ENCODE results near the gene HDAC2. TPM values are rescaled to one million over a fixed set of nuclear protein-coding genes. Genes with fewer than 3 reads are reported as not detected.
A peak's percentile ranks its signal among the peaks of the same experiment; 100 is the strongest.

Gene HDAC2
- total and polyA plus RNA-seq, 2 of the 13 experiments (the other 11 are each of a cell fraction or from before 2014, with no cell fraction given): 99.6 to 114 TPM

GRCh38 chr6:113994934-113995342 lies 24.0 kb upstream of the HDAC2 start (continued):
- TF ChIP-seq TEAD3 (CRISPR knock-in tag; optimal IDR thresholded peaks at IDR 0.05; ENCODE audit: borderline replicate concordance) (peak; percentile 80), ZSCAN29 (CRISPR knock-in tag; conservative IDR thresholded peaks at IDR 0.05) (no peak), ZNF451 (CRISPR knock-in tag; IDR thresholded peaks at IDR 0.05) (no peak), MED1 (CRISPR knock-in tag; IDR thresholded peaks at IDR 0.05) (peak; percentile 32; the same call in 1 of the 2 replicates), SMC3 (IDR thresholded peaks at IDR 0.05; ENCODE audit: low read length) (peak; percentile 94), PPARG (CRISPR knock-in tag; conservative IDR thresholded peaks at IDR 0.05) (0 out of 2 replicates have a peak, but pooled peaks have one; percentile 52), IRF2 (CRISPR knock-in tag; IDR thresholded peaks at IDR 0.05) (peak; percentile 66; the same call in 1 of the 2 replicates), FOXK1 (CRISPR knock-in tag; IDR thresholded peaks at IDR 0.05; ENCODE audit: borderline replicate concordance, low read depth) (0 out of 2 replicates have a peak, but pooled peaks have one; percentile 14), ZNF101 (CRISPR knock-in tag; IDR thresholded peaks at IDR 0.05; ENCODE audit: borderline replicate concordance, low read depth) (0 out of 2 replicates have a peak, but pooled peaks have one; percentile 70), ELF1 (CRISPR knock-in tag; IDR thresholded peaks at IDR 0.05) (peak; percentile 41; the same call in 1 of the 2 replicates), CCDC6 (CRISPR knock-in tag; IDR thresholded peaks at IDR 0.05) (0 out of 2 replicates have a peak, but pooled peaks have one; percentile 45), FOXA3 (CRISPR knock-in tag; IDR thresholded peaks at IDR 0.05) (peak; percentile 36; the same call in 1 of the 2 replicates), STAG1 (CRISPR knock-in tag; IDR thresholded peaks at IDR 0.05) (peak; percentile 98), MIXL1 (CRISPR knock-in tag; IDR thresholded peaks at IDR 0.05) (peak; percentile 70; the same call in 1 of the 2 replicates), LCORL (IDR thresholded peaks at IDR 0.05) (no peak), LCORL (CRISPR knock-in tag; IDR thresholded peaks at IDR 0.05) (0 out of 2 replicates have a peak, but pooled peaks have one; percentile 39), DMAP1 (CRISPR knock-in tag; IDR thresholded peaks at IDR 0.05) (no peak), CAMTA2 (CRISPR knock-in tag; IDR thresholded peaks at IDR 0.05; ENCODE audit: borderline replicate concordance) (no peak), POGZ (CRISPR knock-in tag; IDR thresholded peaks at IDR 0.05) (peak; percentile 53; the same call in 1 of the 2 replicates), RAD21 (CRISPR knock-in tag; IDR thresholded peaks at IDR 0.05) (peak; percentile 91), THYN1 (CRISPR knock-in tag; IDR thresholded peaks at IDR 0.05; ENCODE audit: borderline replicate concordance, low read depth) (0 out of 2 replicates have a peak, but pooled peaks have one; percentile 45), ZNF644 (CRISPR knock-in tag; IDR thresholded peaks at IDR 0.05; ENCODE audit: low read depth) (peak; percentile 65; the same call in 1 of the 2 replicates), MYC (CRISPR knock-in tag; IDR thresholded peaks at IDR 0.05; ENCODE audit: borderline replicate concordance) (no peak), SNRNP70 (IDR thresholded peaks at IDR 0.05; ENCODE audit: low read depth, low read length) (no peak), SIX1 (CRISPR knock-in tag; IDR thresholded peaks at IDR 0.05; ENCODE audit: borderline replicate concordance) (peak; percentile 58)
- TF ChIP-seq, protein P1, sequence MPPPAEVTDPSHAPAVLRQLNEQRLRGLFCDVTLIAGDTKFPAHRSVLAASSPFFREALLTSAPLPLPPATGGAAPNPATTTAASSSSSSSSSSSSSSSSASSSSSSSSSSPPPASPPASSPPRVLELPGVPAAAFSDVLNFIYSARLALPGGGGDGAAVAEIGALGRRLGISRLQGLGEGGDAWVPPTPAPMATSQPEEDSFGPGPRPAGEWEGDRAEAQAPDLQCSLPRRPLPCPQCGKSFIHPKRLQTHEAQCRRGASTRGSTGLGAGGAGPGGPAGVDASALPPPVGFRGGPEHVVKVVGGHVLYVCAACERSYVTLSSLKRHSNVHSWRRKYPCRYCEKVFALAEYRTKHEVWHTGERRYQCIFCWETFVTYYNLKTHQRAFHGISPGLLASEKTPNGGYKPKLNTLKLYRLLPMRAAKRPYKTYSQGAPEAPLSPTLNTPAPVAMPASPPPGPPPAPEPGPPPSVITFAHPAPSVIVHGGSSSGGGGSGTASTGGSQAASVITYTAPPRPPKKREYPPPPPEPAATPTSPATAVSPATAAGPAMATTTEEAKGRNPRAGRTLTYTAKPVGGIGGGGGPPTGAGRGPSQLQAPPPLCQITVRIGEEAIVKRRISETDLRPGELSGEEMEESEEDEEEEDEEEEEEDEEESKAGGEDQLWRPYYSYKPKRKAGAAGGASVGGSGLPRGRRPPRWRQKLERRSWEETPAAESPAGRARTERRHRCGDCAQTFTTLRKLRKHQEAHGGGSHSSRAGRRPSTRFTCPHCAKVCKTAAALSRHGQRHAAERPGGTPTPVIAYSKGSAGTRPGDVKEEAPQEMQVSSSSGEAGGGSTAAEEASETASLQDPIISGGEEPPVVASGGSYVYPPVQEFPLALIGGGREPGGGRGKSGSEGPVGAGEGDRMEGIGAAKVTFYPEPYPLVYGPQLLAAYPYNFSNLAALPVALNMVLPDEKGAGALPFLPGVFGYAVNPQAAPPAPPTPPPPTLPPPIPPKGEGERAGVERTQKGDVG (CRISPR knock-in tag; IDR thresholded peaks at IDR 0.05; ENCODE audit: borderline replicate concordance): no peak
